A673 (cell line): ENCODE data around the gene CAV3. TPM values are rescaled to one million over a fixed set of nuclear protein-coding genes. Genes with fewer than 3 reads are reported as not detected.
A peak's percentile ranks its signal among the peaks of the same experiment; 100 is the strongest.

Source experiments
- BruUV-seq: library from RNA; stranded (reverse); fragments of 400-500 nt; replicated peaks from 2 replicates; lab custom pipeline; 2021; lab: Mats Ljungman, UMichigan
- CTCF ChIA-PET: fragments of 300-600 bp; sonication (Branson Sonifier 250); formaldehyde crosslinking; loops from one replicate; lab custom pipeline; 2022; ENCODE audit warnings: antibody characterized with exemption; lab: Charles Lee
- POLR2A ChIA-PET: fragments of 300-600 bp; sonication (Branson Sonifier 250); formaldehyde crosslinking; loops from one replicate; lab custom pipeline; 2022; ENCODE audit warnings: antibody characterized with exemption; ENCODE audit not compliant: low non-redundant PET; lab: Charles Lee
- DNase-seq: peaks from one replicate; pipeline ENCODE4 v3.0.0-alpha.2; 2015; ENCODE audit warnings: low spot score
- H3K27ac ChIP-seq: fragments of 200-600 bp; sonication (generic); 2 replicates; pipeline ENCODE4 v1.5.1; 2016; ENCODE audit warnings: mixed run types, low read depth, mild to moderate bottlenecking, mixed read lengths, antibody characterized with exemption, low read length; ENCODE audit not compliant: poor library complexity, severe bottlenecking
- H3K27me3 ChIP-seq: fragments of 200-600 bp; sonication (generic); replicated peaks from 2 replicates; pipeline ENCODE4 v1.6.1; 2017; ENCODE audit warnings: mixed run types, low read depth, mild to moderate bottlenecking, mixed read lengths, antibody characterized with exemption, low read length; ENCODE audit not compliant: insufficient read depth, poor library complexity
- H3K36me3 ChIP-seq: fragments of 200-600 bp; sonication (generic); 2 replicates; pipeline ENCODE4 v1.6.1; 2016; ENCODE audit warnings: mixed run types, mild to moderate bottlenecking, mixed read lengths, antibody characterized with exemption, low read length; ENCODE audit not compliant: insufficient read depth, poor library complexity, severe bottlenecking
- H3K4me1 ChIP-seq: fragments of 200-600 bp; sonication (generic); 2 replicates; pipeline ENCODE4 v1.6.1; 2017; ENCODE audit warnings: mixed run types, mild to moderate bottlenecking, mixed read lengths, antibody characterized with exemption, low read length; ENCODE audit not compliant: insufficient read depth, poor library complexity, severe bottlenecking
- H3K4me3 ChIP-seq: fragments of 200-600 bp; sonication (generic); 2 replicates; pipeline ENCODE4 v1.5.1; 2016; ENCODE audit warnings: low read depth, mixed run types, mild to moderate bottlenecking, mixed read lengths, low read length; ENCODE audit not compliant: poor library complexity, severe bottlenecking
- H3K9me3 ChIP-seq: fragments of 200-600 bp; sonication (generic); 2 replicates; pipeline ENCODE4 v1.6.1; 2016; ENCODE audit warnings: mixed run types, low read depth, mild to moderate bottlenecking, mixed read lengths, antibody characterized with exemption, low read length; ENCODE audit not compliant: poor library complexity, severe bottlenecking
- EZH2 ChIP-seq: fragments of 200-600 bp; sonication (generic); IDR thresholded peaks from 2 replicates; pipeline ENCODE4 v1.6.1; 2017; ENCODE audit warnings: borderline replicate concordance, low read depth, mild to moderate bottlenecking, mixed read lengths, antibody characterized with exemption, low read length; ENCODE audit not compliant: poor library complexity, severe bottlenecking
- intact Hi-C: fragments of 100-400 bp; cut with micrococcal nuclease; formaldehyde crosslinking; loops from one replicate; pipeline ENCODE4 v1.10.0; 2022; ENCODE audit not compliant: unreplicated experiment
- total RNA-seq: library from RNA; stranded (reverse); gene quantifications from 2 replicates; pipeline ENCODE4 v1.2.3, GENCODE V29; 2021
- TF ChIP-seq, protein P1 (sequence below): fragments of 300-800, 200-600 bp; sonication (generic); conservative IDR thresholded peaks from 2 replicates; pipeline ENCODE4 v1.5.1; 2017; ENCODE audit warnings: low read depth, mild to moderate bottlenecking, antibody characterized with exemption, low read length, moderate library complexity, mixed read lengths

CAV3 gene
- total RNA-seq, 1 experiment from 2014 or later = not detected

DNA sequence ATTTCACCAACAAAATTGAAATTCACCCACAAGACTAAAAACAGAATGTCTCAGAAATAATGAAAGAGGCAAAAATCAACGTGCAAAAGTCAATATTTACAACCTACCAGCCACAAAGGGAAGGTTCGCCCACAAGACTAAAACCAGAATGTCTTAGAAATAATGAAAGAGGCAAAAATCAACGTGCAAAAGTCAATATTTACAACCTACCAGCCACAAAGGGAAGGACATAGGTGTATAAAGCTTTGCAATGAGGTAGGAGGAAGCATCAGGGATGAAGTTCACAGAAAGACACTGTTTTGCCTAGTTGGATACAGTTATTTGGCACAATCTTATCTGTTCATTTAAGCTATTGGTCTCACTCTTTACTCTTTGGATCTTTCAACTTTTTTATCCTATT lies 21.5 kb downstream of the CAV3 start:
- H3K27me3 ChIP-seq = no peaks in the 10 kb centered on the region
- no peaks in the 10 kb centered on the region for H3K36me3 ChIP-seq
- H3K27ac ChIP-seq = no peak overlapping the region
- intact Hi-C loops = no loop called here
- BruUV-seq = no TSS peak
- H3K4me1 ChIP-seq = no peaks in the 10 kb centered on the region
- POLR2A ChIA-PET = no interaction called here
- CTCF ChIA-PET = no interaction called here
- TF ChIP-seq, protein P1, sequence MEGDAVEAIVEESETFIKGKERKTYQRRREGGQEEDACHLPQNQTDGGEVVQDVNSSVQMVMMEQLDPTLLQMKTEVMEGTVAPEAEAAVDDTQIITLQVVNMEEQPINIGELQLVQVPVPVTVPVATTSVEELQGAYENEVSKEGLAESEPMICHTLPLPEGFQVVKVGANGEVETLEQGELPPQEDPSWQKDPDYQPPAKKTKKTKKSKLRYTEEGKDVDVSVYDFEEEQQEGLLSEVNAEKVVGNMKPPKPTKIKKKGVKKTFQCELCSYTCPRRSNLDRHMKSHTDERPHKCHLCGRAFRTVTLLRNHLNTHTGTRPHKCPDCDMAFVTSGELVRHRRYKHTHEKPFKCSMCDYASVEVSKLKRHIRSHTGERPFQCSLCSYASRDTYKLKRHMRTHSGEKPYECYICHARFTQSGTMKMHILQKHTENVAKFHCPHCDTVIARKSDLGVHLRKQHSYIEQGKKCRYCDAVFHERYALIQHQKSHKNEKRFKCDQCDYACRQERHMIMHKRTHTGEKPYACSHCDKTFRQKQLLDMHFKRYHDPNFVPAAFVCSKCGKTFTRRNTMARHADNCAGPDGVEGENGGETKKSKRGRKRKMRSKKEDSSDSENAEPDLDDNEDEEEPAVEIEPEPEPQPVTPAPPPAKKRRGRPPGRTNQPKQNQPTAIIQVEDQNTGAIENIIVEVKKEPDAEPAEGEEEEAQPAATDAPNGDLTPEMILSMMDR = no peak
- TF ChIP-seq EZH2 = no peak
- DNase-seq = no peak
- H3K4me3 ChIP-seq = no peak overlapping the region
- H3K9me3 ChIP-seq = no peaks in the 10 kb centered on the region

GRCh38 chr3:8755564-8756237 lies 22.1 kb downstream of the CAV3 start:
- POLR2A ChIA-PET = no interaction called here
- H3K4me3 ChIP-seq = no peak overlapping the region
- H3K27ac ChIP-seq = no peak overlapping the region
- TF ChIP-seq EZH2 = no peak
- TF ChIP-seq, protein P1 = peak; percentile 44; the same call in 1 of the 2 replicates
- intact Hi-C loops = no loop called here
- no peaks in the 10 kb centered on the region for H3K4me1 ChIP-seq
- BruUV-seq = no TSS peak
- peak; percentile 26 for DNase-seq
- no peaks in the 10 kb centered on the region for H3K27me3 ChIP-seq
- H3K36me3 ChIP-seq = no peaks in the 10 kb centered on the region
- H3K9me3 ChIP-seq = no peaks in the 10 kb centered on the region
- CTCF ChIA-PET = interaction anchor here (0.6 kb wide), 1 partner anchor 193 kb away, joined by 3 read pairs; no protein-coding TSS in a partner anchor

GRCh38 chr3:8756671-8757070 lies 23.1 kb downstream of the CAV3 start:
- H3K27ac ChIP-seq = no peak overlapping the region
- CTCF ChIA-PET = no interaction called here

More at GRCh38 chr3:8756671-8757070, 23.1 kb downstream of the CAV3 start:
- H3K4me1 ChIP-seq = no peaks in the 10 kb centered on the region
- intact Hi-C loops = no loop called here
- TF ChIP-seq, protein P1 = no peak
- no peak for TF ChIP-seq EZH2
- H3K27me3 ChIP-seq = no peaks in the 10 kb centered on the region
- no TSS peak for BruUV-seq
- no peak for DNase-seq
- POLR2A ChIA-PET = no interaction called here
- no peaks in the 10 kb centered on the region for H3K9me3 ChIP-seq
- H3K4me3 ChIP-seq = no peak overlapping the region
- H3K36me3 ChIP-seq = no peaks in the 10 kb centered on the region
